ENCODE data around the gene CXCL11. TPM values are rescaled to one million over a fixed set of nuclear protein-coding genes. Genes with fewer than 3 reads are reported as not detected.

The CXCL11 gene
- total and polyA plus RNA-seq, 2 of the 13 experiments (the other 11 are each of a cell fraction or from before 2014, with no cell fraction given), result 0.08 TPM; not detected in 1

DNA sequence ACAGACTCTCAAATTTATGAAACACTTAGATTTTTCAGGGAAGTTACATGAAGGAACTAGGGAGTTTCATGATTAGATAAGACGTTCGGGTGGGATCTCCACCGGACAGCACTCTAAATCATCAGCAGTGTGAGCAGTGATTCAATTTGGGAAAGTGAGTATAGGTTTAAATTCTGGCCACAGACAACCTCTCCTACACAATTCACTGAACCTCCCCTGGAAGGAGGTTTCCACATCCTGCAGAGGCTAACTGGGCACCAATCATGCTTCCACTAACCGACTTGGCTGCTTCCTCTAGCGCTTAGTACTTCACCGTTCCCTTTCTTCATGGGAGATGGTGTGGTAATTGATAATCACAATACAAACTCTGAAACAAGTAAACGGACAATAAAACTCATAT is 34.2 kb downstream of the CXCL11 start (continued):
- TF ChIP-seq, protein P1, sequence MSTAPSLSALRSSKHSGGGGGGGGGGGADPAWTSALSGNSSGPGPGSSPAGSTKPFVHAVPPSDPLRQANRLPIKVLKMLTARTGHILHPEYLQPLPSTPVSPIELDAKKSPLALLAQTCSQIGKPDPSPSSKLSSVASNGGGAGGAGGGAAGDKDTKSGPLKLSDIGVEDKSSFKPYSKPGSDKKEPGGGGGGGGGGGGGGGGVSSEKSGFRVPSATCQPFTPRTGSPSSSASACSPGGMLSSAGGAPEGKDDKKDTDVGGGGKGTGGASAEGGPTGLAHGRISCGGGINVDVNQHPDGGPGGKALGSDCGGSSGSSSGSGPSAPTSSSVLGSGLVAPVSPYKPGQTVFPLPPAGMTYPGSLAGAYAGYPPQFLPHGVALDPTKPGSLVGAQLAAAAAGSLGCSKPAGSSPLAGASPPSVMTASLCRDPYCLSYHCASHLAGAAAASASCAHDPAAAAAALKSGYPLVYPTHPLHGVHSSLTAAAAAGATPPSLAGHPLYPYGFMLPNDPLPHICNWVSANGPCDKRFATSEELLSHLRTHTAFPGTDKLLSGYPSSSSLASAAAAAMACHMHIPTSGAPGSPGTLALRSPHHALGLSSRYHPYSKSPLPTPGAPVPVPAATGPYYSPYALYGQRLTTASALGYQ (CRISPR knock-in tag; IDR thresholded peaks at IDR 0.05), result no peak
- TF ChIP-seq ZNF530 (CRISPR knock-in tag; IDR thresholded peaks at IDR 0.05; ENCODE audit: low read depth) (no peak), ZNF207 (IDR thresholded peaks at IDR 0.05; ENCODE audit: borderline replicate concordance) (no peak), NFE2 (CRISPR knock-in tag; IDR thresholded peaks at IDR 0.05) (no peak), ZNF720 (CRISPR knock-in tag; IDR thresholded peaks at IDR 0.05) (no peak), ZNF20 (CRISPR knock-in tag; IDR thresholded peaks at IDR 0.05) (no peak), ZNF281 (CRISPR knock-in tag; IDR thresholded peaks at IDR 0.05; ENCODE audit: borderline replicate concordance) (no peak), SMARCE1 (IDR thresholded peaks at IDR 0.05; ENCODE audit: borderline replicate concordance) (no peak)
- TF ChIP-seq, protein P2, sequence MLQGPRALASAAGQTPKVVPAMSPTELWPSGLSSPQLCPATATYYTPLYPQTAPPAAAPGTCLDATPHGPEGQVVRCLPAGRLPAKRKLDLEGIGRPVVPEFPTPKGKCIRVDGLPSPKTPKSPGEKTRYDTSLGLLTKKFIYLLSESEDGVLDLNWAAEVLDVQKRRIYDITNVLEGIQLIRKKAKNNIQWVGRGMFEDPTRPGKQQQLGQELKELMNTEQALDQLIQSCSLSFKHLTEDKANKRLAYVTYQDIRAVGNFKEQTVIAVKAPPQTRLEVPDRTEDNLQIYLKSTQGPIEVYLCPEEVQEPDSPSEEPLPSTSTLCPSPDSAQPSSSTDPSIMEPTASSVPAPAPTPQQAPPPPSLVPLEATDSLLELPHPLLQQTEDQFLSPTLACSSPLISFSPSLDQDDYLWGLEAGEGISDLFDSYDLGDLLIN (CRISPR knock-in tag; IDR thresholded peaks at IDR 0.05; ENCODE audit: borderline replicate concordance), result no peak
